ENCODE measurements around the gene FYB2.

DNA sequence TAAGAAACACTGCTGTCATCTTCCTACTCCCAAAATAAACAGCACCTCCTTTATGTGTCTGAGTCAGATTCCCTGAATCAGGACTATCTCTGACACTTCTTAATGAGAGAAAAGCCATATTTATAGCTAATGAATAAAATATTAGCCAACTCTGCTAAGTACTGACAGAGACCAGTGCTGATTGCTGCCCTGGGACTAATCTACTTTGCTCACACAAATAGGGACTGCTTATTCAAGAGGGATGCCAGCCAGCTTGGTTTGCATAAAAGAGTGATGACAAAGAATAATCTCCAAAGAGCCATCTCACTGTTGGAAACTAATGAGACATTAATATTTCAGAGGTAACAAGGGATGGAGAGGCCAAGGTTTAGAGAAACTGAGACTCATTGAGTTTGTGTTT is 36.4 kb downstream of the FYB2 start:
- TF ChIP-seq USF2 (IDR thresholded peaks at IDR 0.05; ENCODE audit: borderline replicate concordance, low read depth, low read length) (no peak), CREM (IDR thresholded peaks at IDR 0.05; ENCODE audit: low read depth) (no peak), ZNF274 (IDR thresholded peaks at IDR 0.05; ENCODE audit: insufficient read depth, insufficient read length) (no peak)
- TF ChIP-seq, protein P1, sequence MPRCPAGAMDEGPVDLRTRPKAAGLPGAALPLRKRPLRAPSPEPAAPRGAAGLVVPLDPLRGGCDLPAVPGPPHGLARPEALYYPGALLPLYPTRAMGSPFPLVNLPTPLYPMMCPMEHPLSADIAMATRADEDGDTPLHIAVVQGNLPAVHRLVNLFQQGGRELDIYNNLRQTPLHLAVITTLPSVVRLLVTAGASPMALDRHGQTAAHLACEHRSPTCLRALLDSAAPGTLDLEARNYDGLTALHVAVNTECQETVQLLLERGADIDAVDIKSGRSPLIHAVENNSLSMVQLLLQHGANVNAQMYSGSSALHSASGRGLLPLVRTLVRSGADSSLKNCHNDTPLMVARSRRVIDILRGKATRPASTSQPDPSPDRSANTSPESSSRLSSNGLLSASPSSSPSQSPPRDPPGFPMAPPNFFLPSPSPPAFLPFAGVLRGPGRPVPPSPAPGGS (IDR thresholded peaks at IDR 0.05; ENCODE audit: borderline replicate concordance, insufficient read depth, low read depth, low read length, poor library complexity, severe bottlenecking): no peak
- TF ChIP-seq, protein P2, sequence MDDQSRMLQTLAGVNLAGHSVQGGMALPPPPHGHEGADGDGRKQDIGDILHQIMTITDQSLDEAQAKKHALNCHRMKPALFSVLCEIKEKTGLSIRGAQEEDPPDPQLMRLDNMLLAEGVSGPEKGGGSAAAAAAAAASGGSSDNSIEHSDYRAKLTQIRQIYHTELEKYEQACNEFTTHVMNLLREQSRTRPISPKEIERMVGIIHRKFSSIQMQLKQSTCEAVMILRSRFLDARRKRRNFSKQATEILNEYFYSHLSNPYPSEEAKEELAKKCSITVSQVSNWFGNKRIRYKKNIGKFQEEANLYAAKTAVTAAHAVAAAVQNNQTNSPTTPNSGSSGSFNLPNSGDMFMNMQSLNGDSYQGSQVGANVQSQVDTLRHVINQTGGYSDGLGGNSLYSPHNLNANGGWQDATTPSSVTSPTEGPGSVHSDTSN (IDR thresholded peaks at IDR 0.05; ENCODE audit: insufficient replicate concordance, low read depth, low read length): no peak

Measured in GM12878 (cell line).